B cell (primary cell): Measurements from ENCODE around the gene ZNF260. TPM values are rescaled to one million over a fixed set of nuclear protein-coding genes. Genes with fewer than 3 reads are reported as not detected.
"Not testable (repeated sequence)": the region's sequence is repeated elsewhere in the genome, so short reads cannot be mapped to it uniquely, and the experiment has no call there.

ENCODE experiments used
- ATAC-seq: fragments of 200-7000 bp; cut with Tn5 transposase; one replicate; pipeline ENCODE4 v1.10.0; 2021; ENCODE audit warnings: low read depth, mild to moderate bottlenecking, moderate number of reproducible peaks, moderate library complexity
- CTCF ChIA-PET: fragments of 350-600 bp; sonication (Branson Sonifier 250); formaldehyde crosslinking; loops from one replicate; lab custom pipeline; 2021; ENCODE audit warnings: antibody characterized with exemption, inconsistent platforms; lab: Charles Lee
- POLR2A ChIA-PET: fragments of 350-600 bp; sonication (Branson Sonifier 250); formaldehyde crosslinking; loops from one replicate; lab custom pipeline; 2021; ENCODE audit warnings: antibody characterized with exemption; lab: Charles Lee
- DNase-seq: peaks from one replicate; pipeline ENCODE4 v3.0.0; 2013
- H2AFZ ChIP-seq: 2 replicates; pipeline ENCODE4 v1.6.1; 2012; ENCODE audit warnings: mild to moderate bottlenecking, low read depth, low read length; ENCODE audit not compliant: insufficient read depth, poor library complexity, severe bottlenecking
- H3K27ac ChIP-seq, 2 donors: 1 replicate in 1 of 2; 2 replicates in 1 of 2; pipeline ENCODE4 v1.5.1; 2012 to 2013; ENCODE audit warnings: low read length in 2 of 2, mild to moderate bottlenecking in 2 of 2, moderate library complexity in 1 of 2
- H3K27me3 ChIP-seq, 4 experiments: fragments of 200-600 bp in 1 of 4; sonication (generic) in 1 of 4; replicated peaks in 1 of 4; 1 replicate in 2 of 4; 2 replicates in 2 of 4; pipeline versions ENCODE4 v1.6.1 to v1.7.0; 2013 to 2016; ENCODE audit warnings: low read length in 3 of 4, mild to moderate bottlenecking in 2 of 4, mixed read lengths in 1 of 4, moderate library complexity in 1 of 4; ENCODE audit not compliant: insufficient read depth in 4 of 4, control insufficient read depth in 3 of 4; ENCODE audit errors: control extremely low read depth in 1 of 4
- H3K36me3 ChIP-seq, 2 experiments: replicated peaks in 1 of 2; 1 replicate in 1 of 2; 2 replicates in 1 of 2; pipeline versions ENCODE4 v1.6.1 to v1.7.1; 2013; ENCODE audit warnings: low read length in 1 of 2; ENCODE audit not compliant: insufficient read depth in 2 of 2, control insufficient read depth in 1 of 2; ENCODE audit errors: control extremely low read depth in 1 of 2, extremely low read depth in 1 of 2
- H3K4me1 ChIP-seq, 2 donors: fragments of 200-600 bp in 1 of 2; sonication (generic) in 1 of 2; 1 replicate in 1 of 2; 2 replicates in 1 of 2; pipeline versions ENCODE4 v1.5.1 to v1.6.1; 2013 to 2017; ENCODE audit warnings: low read length in 2 of 2; ENCODE audit not compliant: control insufficient read depth in 2 of 2, insufficient read depth in 2 of 2
- H3K4me2 ChIP-seq: replicated peaks from 2 replicates; pipeline ENCODE3; 2012; ENCODE audit warnings: mild to moderate bottlenecking, low read depth, low read length; ENCODE audit not compliant: poor library complexity, severe bottlenecking
- H3K4me3 ChIP-seq, 5 experiments: fragments of 200-600 bp in 1 of 5; sonication (generic) in 1 of 5; 1 replicate in 3 of 5; 2 replicates in 2 of 5; pipeline versions ENCODE4 v1.5.1 to v1.7.0; 2011 to 2016; ENCODE audit warnings: low read length in 4 of 5, mild to moderate bottlenecking in 4 of 5, low read depth in 2 of 5, control low read depth in 1 of 5, moderate library complexity in 1 of 5; ENCODE audit not compliant: insufficient read depth in 1 of 5; ENCODE audit errors: control extremely low read depth in 1 of 5, extremely low read depth in 1 of 5
- H3K79me2 ChIP-seq: fragments of 200-600 bp; sonication (generic); one replicate; pipeline ENCODE4 v1.6.0; 2016; ENCODE audit warnings: low read length; ENCODE audit not compliant: control insufficient read depth, insufficient read depth
- H3K9ac ChIP-seq: fragments of 200-600 bp; sonication (generic); 2 replicates; pipeline ENCODE4 v1.6.1; 2017; ENCODE audit warnings: mild to moderate bottlenecking, low read length, moderate library complexity
- H3K9me3 ChIP-seq, 3 donors: one replicate each; pipeline versions ENCODE4 v1.6.1 to v1.7.1; 2013; ENCODE audit warnings: low read length in 2 of 3; ENCODE audit not compliant: control insufficient read depth in 2 of 3, insufficient read depth in 1 of 3; ENCODE audit errors: control extremely low read depth in 1 of 3
- H4K20me1 ChIP-seq: 2 replicates; pipeline ENCODE4 v1.6.0; 2012; ENCODE audit warnings: mild to moderate bottlenecking, low read length; ENCODE audit not compliant: insufficient read depth, control insufficient read depth, poor library complexity, severe bottlenecking
- H3K27ac Mint-ChIP-seq: one replicate; pipeline ENCODE4 v1.8.0; 2021; ENCODE audit warnings: mixed read lengths
- H3K27me3 Mint-ChIP-seq: one replicate; pipeline ENCODE4 v1.8.0; 2021; ENCODE audit warnings: mixed read lengths
- H3K4me1 Mint-ChIP-seq: one replicate; pipeline ENCODE4 v1.8.0; 2021; ENCODE audit warnings: mixed read lengths
- H3K4me3 Mint-ChIP-seq: one replicate; pipeline ENCODE4 v1.8.0; 2021; ENCODE audit warnings: mixed read lengths
- H3K9me3 Mint-ChIP-seq: one replicate; pipeline ENCODE4 v1.8.0; 2022; ENCODE audit warnings: mixed read lengths; ENCODE audit not compliant: insufficient read depth
- WGBS: methylation state at CpG from one replicate; pipeline ENCODE4 v1.1.5; 2013; ENCODE audit warnings: missing lambda C conversion rate; ENCODE audit not compliant: insufficient coverage; 5-methylcytosine and 5-hydroxymethylcytosine counted together
- intact Hi-C: fragments of 100-400 bp; cut with micrococcal nuclease; formaldehyde crosslinking; loops from one replicate; pipeline ENCODE4 v1.10.0; 2022
- polyA plus RNA-seq: library from polyadenylated mRNA; depleted of rRNA; stranded (reverse); fragments of >200 nt; gene quantifications from 2 replicates; pipeline ENCODE4 v1.2.3, GENCODE V29; 2012
- total RNA-seq, 2 donors: library from RNA; stranded (reverse); fragments of 120-200 nt in 1 of 2; gene quantifications; 1 replicate in 1 of 2; 2 replicates in 1 of 2; pipeline versions ENCODE4 v1.2.3 to v1.2.4, GENCODE V29; 2013 to 2022
- TF ChIP-seq, protein P1 (sequence below): fragments of 200-600 bp; IDR thresholded peaks from one replicate; pipeline ENCODE4 v1.8.0; 2022; ENCODE audit warnings: antibody characterized with exemption, mild to moderate bottlenecking

The ZNF260 gene
- total and polyA plus RNA-seq, 2 donors (not counting 1 experiment from before 2014, with no cell fraction given) = 3.0 to 20.4 TPM

DNA sequence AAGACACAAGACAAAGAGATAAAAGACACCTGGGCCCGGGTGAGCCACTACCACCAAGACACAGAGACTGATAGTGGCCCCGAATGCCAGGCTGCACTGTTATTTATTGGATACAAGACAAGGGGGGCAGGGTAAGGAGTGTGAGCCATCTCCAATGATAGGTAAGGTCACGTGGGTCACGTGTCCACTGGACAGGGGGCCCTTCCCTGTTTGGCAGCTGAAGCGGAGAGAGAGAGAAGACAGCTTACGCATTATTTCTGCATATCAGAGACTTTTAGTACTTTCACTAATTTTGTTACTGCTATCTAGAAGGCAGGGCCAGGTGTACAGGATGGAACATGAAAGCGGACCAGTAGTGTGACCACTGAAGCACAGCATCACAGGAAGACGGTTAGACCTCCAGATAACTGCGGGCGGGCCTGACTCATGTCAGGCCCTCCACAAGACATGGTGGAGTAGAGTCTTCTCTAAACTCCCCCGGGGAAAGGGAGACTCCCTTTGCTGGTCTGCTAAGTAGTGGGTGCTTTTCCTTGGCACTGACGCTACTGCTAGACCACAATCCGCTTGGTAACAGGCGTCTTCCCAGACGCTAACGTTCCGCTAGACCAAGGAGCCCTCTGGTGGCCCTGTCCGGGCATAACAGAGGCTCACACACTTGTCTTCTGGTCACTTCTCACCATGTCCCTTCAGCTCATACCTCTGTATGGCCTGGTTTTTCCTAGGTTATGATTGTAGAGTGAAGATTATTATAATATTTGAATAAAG is 35.2 kb downstream of the ZNF260 start:
- H3K4me2 ChIP-seq = peak overlapping the region; percentile 55
- H3K36me3 ChIP-seq, ATAC-seq, H3K27me3 ChIP-seq, POLR2A ChIA-PET, H3K9me3 Mint-ChIP-seq, H4K20me1 ChIP-seq, H3K79me2 ChIP-seq, H3K27me3 Mint-ChIP-seq: not testable (repeated sequence)
- TF ChIP-seq, protein P1, sequence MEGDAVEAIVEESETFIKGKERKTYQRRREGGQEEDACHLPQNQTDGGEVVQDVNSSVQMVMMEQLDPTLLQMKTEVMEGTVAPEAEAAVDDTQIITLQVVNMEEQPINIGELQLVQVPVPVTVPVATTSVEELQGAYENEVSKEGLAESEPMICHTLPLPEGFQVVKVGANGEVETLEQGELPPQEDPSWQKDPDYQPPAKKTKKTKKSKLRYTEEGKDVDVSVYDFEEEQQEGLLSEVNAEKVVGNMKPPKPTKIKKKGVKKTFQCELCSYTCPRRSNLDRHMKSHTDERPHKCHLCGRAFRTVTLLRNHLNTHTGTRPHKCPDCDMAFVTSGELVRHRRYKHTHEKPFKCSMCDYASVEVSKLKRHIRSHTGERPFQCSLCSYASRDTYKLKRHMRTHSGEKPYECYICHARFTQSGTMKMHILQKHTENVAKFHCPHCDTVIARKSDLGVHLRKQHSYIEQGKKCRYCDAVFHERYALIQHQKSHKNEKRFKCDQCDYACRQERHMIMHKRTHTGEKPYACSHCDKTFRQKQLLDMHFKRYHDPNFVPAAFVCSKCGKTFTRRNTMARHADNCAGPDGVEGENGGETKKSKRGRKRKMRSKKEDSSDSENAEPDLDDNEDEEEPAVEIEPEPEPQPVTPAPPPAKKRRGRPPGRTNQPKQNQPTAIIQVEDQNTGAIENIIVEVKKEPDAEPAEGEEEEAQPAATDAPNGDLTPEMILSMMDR = peak; percentile 79
- peak overlapping the region in 4 of 5 experiments; percentile 24 to 38 (median 30) for H3K4me3 ChIP-seq
- H3K9me3 ChIP-seq = peaks cover 0 to 35% (median 1%) of the 10 kb centered on the region in 3 donors
- WGBS = 57% methylated on average over 6 of the region's 18 CpGs
- CTCF ChIA-PET = interaction anchor here (0.6 to 2.1 kb wide), 8 partner anchors 9 to 278 kb away, joined by 3 to 6 read pairs (median 3); partner anchors contain the start of genes ZNF146 and ZNF565
- H3K4me1 Mint-ChIP-seq = peaks cover 33% of the 10 kb centered on the region
- intact Hi-C loops = loop anchor here (1.0 to 2.0 kb wide), 3 partner anchors 75 to 366 kb away; partner anchors contain the start of gene ZFP82
- peak overlapping the region; percentile 43 to 65 for H3K27ac ChIP-seq
- peak overlapping the region; percentile 93 for H3K27ac Mint-ChIP-seq
- peak; percentile 83 for DNase-seq
- H2AFZ ChIP-seq = peak overlapping the region; percentile 69
- peak overlapping the region; percentile 83 for H3K4me3 Mint-ChIP-seq
- H3K4me1 ChIP-seq = peaks cover 16 to 30% of the 10 kb centered on the region in 2 donors
- peak overlapping the region; percentile 39 for H3K9ac ChIP-seq

GRCh38 chr19:36490846-36491245 is 37.2 kb downstream of the ZNF260 start:
- CTCF ChIA-PET, H3K36me3 ChIP-seq, H3K9me3 Mint-ChIP-seq, H3K9ac ChIP-seq, H2AFZ ChIP-seq, H3K27me3 Mint-ChIP-seq, DNase-seq, ATAC-seq, H3K4me2 ChIP-seq, H4K20me1 ChIP-seq, H3K27me3 ChIP-seq, intact Hi-C loops: not testable (repeated sequence)
- Mint-ChIP-seq H3K27ac (peak overlapping the region; percentile 99), H3K4me3 (peak overlapping the region; percentile 99), H3K4me1 (peaks cover 40% of the 10 kb centered on the region)
- Histone ChIP-seq H3K79me2 (peaks cover 15% of the 10 kb centered on the region), H3K4me3 (peak overlapping the region in 1 of 5 experiments; percentile 12), H3K4me1 (peaks cover 16 to 30% of the 10 kb centered on the region in 2 donors), H3K9me3 (peaks cover 0 to 24% (median 1%) of the 10 kb centered on the region in 3 donors), H3K27ac (peak overlapping the region; percentile 29 to 39)
- POLR2A ChIA-PET = interaction anchor here (0.7 to 2.9 kb wide), 3 partner anchors 38 to 74 kb away, joined by 3 to 25 read pairs (median 10); partner anchors contain the start of genes ZFP82 and ZNF260
- 86% methylated on average over 8 of the region's 29 CpGs for WGBS
